Neuronal stem cell (in vitro differentiated cells): Measurements from ENCODE around the gene CD8A.

ENCODE experiments used
- DNase-seq: peaks from one replicate; pipeline ENCODE4 v3.0.0-alpha.2; 2013; ENCODE audit warnings: low spot score
- H2AFZ ChIP-seq: one replicate; pipeline ENCODE4 v1.6.1; 2013; ENCODE audit warnings: mild to moderate bottlenecking, low read length, inconsistent platforms
- H2AK5ac ChIP-seq: 2 replicates; pipeline ENCODE4 v1.6.1; 2013; ENCODE audit warnings: low read depth, mild to moderate bottlenecking, inconsistent platforms, low read length, moderate library complexity, mixed read lengths
- H2BK120ac ChIP-seq: 2 replicates; pipeline ENCODE4 v1.6.1; 2013; ENCODE audit warnings: low read depth, mild to moderate bottlenecking, inconsistent platforms, low read length, moderate library complexity, mixed read lengths
- H2BK12ac ChIP-seq: one replicate; pipeline ENCODE4 v1.6.1; 2013; ENCODE audit warnings: low read length, inconsistent platforms
- H2BK15ac ChIP-seq: 2 replicates; pipeline ENCODE4 v1.6.1; 2013; ENCODE audit warnings: mild to moderate bottlenecking, low read length, inconsistent platforms, mixed read lengths
- H2BK5ac ChIP-seq: one replicate; pipeline ENCODE4 v1.6.1; 2013; ENCODE audit warnings: inconsistent platforms, mild to moderate bottlenecking, low read length, moderate library complexity
- H3K14ac ChIP-seq: one replicate; pipeline ENCODE4 v1.6.1; 2013; ENCODE audit warnings: low read length, inconsistent platforms
- H3K18ac ChIP-seq: 2 replicates; pipeline ENCODE4 v1.6.1; 2013; ENCODE audit warnings: low read length, inconsistent platforms
- H3K23ac ChIP-seq: 2 replicates; pipeline ENCODE4 v1.6.1; 2013; ENCODE audit warnings: low read depth, mild to moderate bottlenecking, mixed read lengths, low read length, inconsistent platforms; ENCODE audit not compliant: poor library complexity
- H3K27ac ChIP-seq: replicated peaks from 3 replicates; pipeline ENCODE4 v1.5.1; 2013; ENCODE audit warnings: low read length, inconsistent platforms
- H3K27me3 ChIP-seq, 3 experiments: 2 replicates each; pipeline ENCODE4 v1.6.1; 2013; ENCODE audit warnings: low read length in 3 of 3, mild to moderate bottlenecking in 2 of 3, inconsistent platforms in 1 of 3, low read depth in 1 of 3, mixed read lengths in 1 of 3, moderate library complexity in 1 of 3; ENCODE audit not compliant: control insufficient read depth in 3 of 3, insufficient read depth in 3 of 3
- H3K36me3 ChIP-seq, 2 donors: replicated peaks in 1 of 2; 2 replicates each; pipeline ENCODE4 v1.6.1; 2013; ENCODE audit warnings: low read length in 2 of 2; ENCODE audit not compliant: control insufficient read depth in 2 of 2, insufficient read depth in 2 of 2
- H3K4ac ChIP-seq: 2 replicates; pipeline ENCODE4 v1.6.1; 2013; ENCODE audit warnings: inconsistent platforms, mild to moderate bottlenecking, low read length, moderate library complexity
- H3K4me1 ChIP-seq, 2 donors: 1 replicate in 1 of 2; 2 replicates in 1 of 2; pipeline ENCODE4 v1.6.1; 2013; ENCODE audit warnings: low read length in 2 of 2, low read depth in 1 of 2; ENCODE audit not compliant: control insufficient read depth in 2 of 2, insufficient read depth in 1 of 2
- H3K4me2 ChIP-seq: one replicate; pipeline ENCODE4 v1.6.1; 2013; ENCODE audit warnings: mild to moderate bottlenecking, low read length, inconsistent platforms; ENCODE audit not compliant: insufficient read depth, poor library complexity, severe bottlenecking
- H3K4me3 ChIP-seq, 2 donors: 2 replicates each; pipeline ENCODE4 v1.5.1; 2013; ENCODE audit warnings: low read length in 2 of 2, mild to moderate bottlenecking in 2 of 2, inconsistent platforms in 1 of 2, moderate library complexity in 1 of 2
- H3K79me1 ChIP-seq: one replicate; pipeline ENCODE4 v1.6.1; 2013; ENCODE audit warnings: low read depth, mild to moderate bottlenecking, inconsistent platforms, low read length, moderate library complexity
- H3K9ac ChIP-seq: one replicate; pipeline ENCODE4 v1.6.1; 2013; ENCODE audit warnings: mild to moderate bottlenecking, low read depth, low read length, inconsistent platforms; ENCODE audit not compliant: poor library complexity
- H3K9me3 ChIP-seq, 2 donors: replicated peaks in 1 of 2; 2 replicates each; pipeline versions ENCODE3 to v1.6.1; 2013; ENCODE audit warnings: low read length in 2 of 2, mild to moderate bottlenecking in 2 of 2, inconsistent platforms in 1 of 2, low read depth in 1 of 2, mixed read lengths in 1 of 2, moderate library complexity in 1 of 2; ENCODE audit not compliant: control insufficient read depth in 2 of 2, insufficient read depth in 1 of 2
- H4K8ac ChIP-seq: one replicate; pipeline ENCODE4 v1.6.1; 2013; ENCODE audit warnings: low read depth, mild to moderate bottlenecking, inconsistent platforms, low read length, moderate library complexity
- H4K91ac ChIP-seq: one replicate; pipeline ENCODE4 v1.6.1; 2013; ENCODE audit warnings: low read length, low read depth, mild to moderate bottlenecking, inconsistent platforms; ENCODE audit not compliant: poor library complexity
- WGBS, 2 donors: extraction: QIAGEN DNeasy Blood & Tissue Kit; methylation state at CpG; one replicate each; pipeline ENCODE4 v1.1.7; 2013; ENCODE audit warnings: missing lambda C conversion rate in 2 of 2, mixed read lengths in 1 of 2; ENCODE audit not compliant: insufficient read length in 2 of 2, insufficient replicate concordance in 1 of 2; ENCODE audit errors: extremely low coverage in 2 of 2; 5-methylcytosine and 5-hydroxymethylcytosine counted together

The CD8A gene

GRCh38 chr2:86770816-86771301, 19.9 kb downstream of the CD8A start:
- Histone ChIP-seq H3K23ac (no peak overlapping the region), H3K9ac (no peak overlapping the region), H3K79me1 (peaks cover 1% of the 10 kb centered on the region), H3K4me3 (no peak overlapping the region), H3K36me3 (peaks cover 10 to 96% of the 10 kb centered on the region in 2 donors), H2BK12ac (no peak overlapping the region), H3K4me2 (no peak overlapping the region), H3K27ac (no peak overlapping the region), H2AK5ac (no peak overlapping the region), H3K14ac (no peak overlapping the region), H2BK15ac (no peak overlapping the region), H2BK5ac (no peak overlapping the region), H3K9me3 (peaks cover 0 to 2% of the 10 kb centered on the region in 2 donors), H2BK120ac (no peak overlapping the region), H3K18ac (no peak overlapping the region), H4K91ac (no peak overlapping the region), H2AFZ (no peak overlapping the region), H4K8ac (no peak overlapping the region), H3K4me1 (peaks cover 0 to 7% of the 10 kb centered on the region in 2 donors), H3K27me3 (no peaks in the 10 kb centered on the region), H3K4ac (no peak overlapping the region)
- no peak for DNase-seq
- no CpG with 5 or more reads among the region's 6 CpGs for WGBS, 2 donors

- Histone ChIP-seq H3K23ac (no peak overlapping the region), H3K27me3 (no peaks in the 10 kb centered on the region), H3K9ac (no peak overlapping the region), H4K91ac (no peak overlapping the region), H3K4ac (no peak overlapping the region), H2BK12ac (no peak overlapping the region), H3K27ac (no peak overlapping the region), H3K36me3 (peaks cover 14 to 96% of the 10 kb centered on the region in 2 donors), H3K18ac (no peak overlapping the region), H3K4me2 (no peak overlapping the region), H2AFZ (no peak overlapping the region), H3K79me1 (peaks cover 1% of the 10 kb centered on the region), H2BK15ac (no peak overlapping the region), H2BK120ac (no peak overlapping the region), H3K9me3 (peaks cover 0 to under 1% of the 10 kb centered on the region in 2 donors), H2AK5ac (no peak overlapping the region), H3K4me3 (no peak overlapping the region), H3K14ac (no peak overlapping the region), H4K8ac (no peak overlapping the region), H3K4me1 (peaks cover 0 to 5% of the 10 kb centered on the region in 2 donors), H2BK5ac (no peak overlapping the region)
- WGBS, 2 donors = no CpG with 5 or more reads among the region's 4 CpGs
- no peak for DNase-seq
Observed at GRCh38 chr2:86769838-86770237, 20.9 kb downstream of the CD8A start.

GRCh38 chr2:86768189-86768949, 22.3 kb downstream of the CD8A start:
- WGBS, 2 donors = no CpG with 5 or more reads among the region's 5 CpGs

GRCh38 chr2:86765310-86765695, 25.4 kb downstream of the CD8A start:
- WGBS, 2 donors = no CpG with 5 or more reads among the region's 1 CpG
- Histone ChIP-seq H3K36me3 (peaks cover 10 to 56% of the 10 kb centered on the region in 2 donors), H3K23ac (no peak overlapping the region), H3K27ac (no peak overlapping the region), H3K4ac (no peak overlapping the region), H3K79me1 (peaks cover 2% of the 10 kb centered on the region), H2AK5ac (no peak overlapping the region), H3K4me3 (no peak overlapping the region), H3K18ac (no peak overlapping the region), H3K27me3 (no peaks in the 10 kb centered on the region), H3K4me1 (no peaks in the 10 kb centered on the region), H2BK12ac (no peak overlapping the region), H2BK120ac (no peak overlapping the region), H3K9me3 (no peaks in the 10 kb centered on the region), H3K4me2 (no peak overlapping the region), H2AFZ (no peak overlapping the region), H3K9ac (no peak overlapping the region), H4K8ac (no peak overlapping the region), H4K91ac (no peak overlapping the region), H3K14ac (no peak overlapping the region), H2BK5ac (no peak overlapping the region), H2BK15ac (no peak overlapping the region)
- no peak for DNase-seq

More at GRCh38 chr2:86768189-86768949, 22.3 kb downstream of the CD8A start:
- Histone ChIP-seq H2BK120ac (no peak overlapping the region), H3K79me1 (peaks cover 1% of the 10 kb centered on the region), H2BK5ac (no peak overlapping the region), H3K4ac (no peak overlapping the region), H3K18ac (no peak overlapping the region), H4K91ac (no peak overlapping the region), H3K9me3 (no peaks in the 10 kb centered on the region), H3K36me3 (peaks cover 14 to 81% of the 10 kb centered on the region in 2 donors), H2BK12ac (no peak overlapping the region), H2AK5ac (no peak overlapping the region), H3K9ac (no peak overlapping the region), H2AFZ (no peak overlapping the region), H4K8ac (no peak overlapping the region), H3K4me1 (peaks cover 0 to 1% of the 10 kb centered on the region in 2 donors), H2BK15ac (no peak overlapping the region), H3K27me3 (no peaks in the 10 kb centered on the region), H3K4me3 (no peak overlapping the region), H3K4me2 (no peak overlapping the region), H3K23ac (no peak overlapping the region), H3K27ac (no peak overlapping the region), H3K14ac (no peak overlapping the region)
- DNase-seq = no peak
